Stimulated activated CD4-positive, alpha-beta T cell treated with anti-CD3 and anti-CD28 coated beads, Interleukin-15, amount 100 ng/mL, for 24 hours (primary cell): ENCODE data around the gene RAD54L.
"Not testable (repeated sequence)": the region's sequence is repeated elsewhere in the genome, so short reads cannot be mapped to it uniquely, and the experiment has no call there.

ENCODE experiments used
- DNase-seq: peaks from one replicate; pipeline ENCODE4 v3.0.0-alpha.2; 2020

RAD54L gene

GRCh38 chr1:46288485-46289133 is 41.0 kb downstream of the RAD54L start:
- no peak for DNase-seq

DNA sequence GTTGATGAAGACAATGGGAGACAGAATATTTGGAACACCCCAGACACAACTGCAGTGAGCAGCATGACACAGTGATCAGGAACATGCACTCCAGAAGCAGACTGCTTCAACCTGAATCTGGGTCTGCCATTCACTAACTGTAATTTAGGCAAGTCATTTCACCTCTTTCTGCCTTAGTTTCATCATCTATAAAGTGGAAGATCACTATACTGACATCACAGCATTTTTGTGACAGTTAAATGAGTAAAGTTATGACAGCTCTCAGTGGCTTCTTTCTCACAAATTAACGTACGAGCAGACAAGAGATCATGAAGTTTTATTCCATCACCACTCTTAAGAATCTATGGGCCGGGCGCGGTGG is 41.6 kb downstream of the RAD54L start:
- no peak for DNase-seq

DNA sequence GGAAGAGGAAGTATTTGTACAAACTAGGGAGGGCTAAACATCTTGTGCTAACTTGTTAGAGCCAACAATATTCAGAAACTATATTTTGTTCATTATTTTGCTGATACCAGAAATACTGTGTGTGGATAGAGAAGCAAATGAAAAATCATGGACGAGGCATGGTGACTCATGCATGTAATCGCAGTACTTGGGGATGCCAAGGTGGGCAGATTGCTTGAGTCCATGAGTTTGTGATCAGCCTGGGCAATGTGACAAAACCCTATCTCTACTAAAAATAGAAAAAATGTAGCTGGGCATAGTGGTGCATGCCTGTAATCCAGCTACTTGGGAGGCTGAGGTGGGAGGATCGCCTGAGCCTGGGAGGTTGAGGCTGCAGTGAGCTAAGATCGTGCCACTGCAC is 42.4 kb downstream of the RAD54L start:
- DNase-seq, result no peak

DNA sequence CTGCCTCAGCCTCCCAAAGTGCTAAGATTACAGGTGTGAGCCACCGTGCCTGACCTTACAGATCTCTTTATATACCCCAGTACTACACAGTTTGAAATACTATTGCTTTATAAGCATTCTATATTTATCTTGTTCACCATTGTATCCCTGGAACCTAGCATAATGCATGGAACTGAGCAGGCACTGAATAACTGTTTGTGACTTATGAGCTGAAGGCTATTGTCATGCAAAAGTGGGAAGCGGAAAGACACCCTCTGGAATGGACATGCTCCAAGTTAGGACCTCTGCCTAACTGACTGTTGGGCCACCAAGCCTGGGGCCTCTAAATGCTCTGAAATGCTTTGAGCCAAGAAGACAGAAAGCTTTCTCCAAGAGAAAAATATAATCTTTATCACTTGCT is 47.7 kb downstream of the RAD54L start:
- no peak for DNase-seq

GRCh38 chr1:46298387-46298786 is 50.8 kb downstream of the RAD54L start:
- DNase-seq, result no peak

- no peak for DNase-seq
Observed at GRCh38 chr1:46300673-46301405, 53.3 kb downstream of the RAD54L start.

GRCh38 chr1:46301406-46301807 is 53.8 kb downstream of the RAD54L start:
- no peak for DNase-seq

DNA sequence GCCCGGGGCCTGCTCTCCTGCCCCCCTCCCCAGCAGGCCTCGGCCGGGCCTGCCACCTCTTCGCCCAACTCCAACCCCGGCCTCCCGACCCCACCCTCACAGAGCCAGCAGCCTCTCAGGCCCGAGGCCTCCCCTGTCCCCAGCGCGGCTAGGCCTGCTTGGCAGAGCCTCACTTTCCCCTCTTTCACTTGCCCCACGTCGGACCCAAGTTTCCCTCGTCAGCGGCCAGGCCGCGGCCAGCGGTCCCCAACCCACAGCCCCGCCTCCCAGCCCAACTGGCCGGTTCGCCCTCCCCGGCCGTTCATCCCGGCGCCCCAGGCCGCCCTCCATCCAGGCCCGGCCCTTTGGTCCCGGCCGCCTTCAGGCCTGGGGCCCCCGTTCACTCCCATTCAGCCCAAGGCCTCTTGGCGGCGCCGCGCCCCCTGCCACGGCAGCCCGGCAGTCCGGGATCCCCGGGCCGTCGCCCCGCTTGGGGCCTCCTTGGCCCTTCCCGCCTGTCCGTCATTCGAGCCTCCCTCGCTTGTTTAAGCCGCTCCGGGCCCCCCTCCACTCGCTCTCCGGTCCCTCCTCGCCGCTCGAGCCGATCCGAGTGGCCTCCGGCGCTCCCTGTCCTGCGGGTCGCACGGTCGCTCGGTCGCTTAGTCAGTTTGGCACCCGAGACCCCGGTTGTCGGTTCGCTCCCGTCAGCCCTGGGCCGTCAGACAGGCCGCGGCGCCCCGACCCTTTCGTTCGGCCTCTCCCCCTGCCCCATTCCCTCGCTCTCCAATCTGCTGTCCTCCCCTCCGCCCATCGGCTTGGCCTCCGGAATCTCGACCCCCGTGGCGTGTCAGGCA is 54.5 kb downstream of the RAD54L start:
- DNase-seq, result peak; percentile 69

DNA sequence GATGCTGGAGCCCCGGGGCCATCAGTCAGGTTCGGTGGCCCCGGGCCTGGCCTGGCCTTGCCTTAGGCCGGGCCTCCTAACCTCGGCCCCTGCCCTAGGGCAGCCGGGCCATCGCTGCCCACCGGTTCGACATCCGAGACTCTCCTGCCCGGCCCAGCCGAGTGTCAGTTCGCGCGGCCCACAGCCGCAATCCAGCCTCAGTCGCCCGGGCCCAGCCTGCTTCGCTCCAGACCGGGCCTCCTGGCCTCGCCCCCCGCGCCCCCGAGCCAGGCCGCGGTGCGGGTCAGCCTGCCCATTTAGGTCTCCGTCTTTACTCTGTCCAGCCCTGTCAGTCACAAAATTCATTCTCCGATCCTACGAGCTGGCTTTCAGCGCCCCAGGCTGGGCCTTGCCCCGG is 55.1 kb downstream of the RAD54L start:
- peak; percentile 43 for DNase-seq

DNA sequence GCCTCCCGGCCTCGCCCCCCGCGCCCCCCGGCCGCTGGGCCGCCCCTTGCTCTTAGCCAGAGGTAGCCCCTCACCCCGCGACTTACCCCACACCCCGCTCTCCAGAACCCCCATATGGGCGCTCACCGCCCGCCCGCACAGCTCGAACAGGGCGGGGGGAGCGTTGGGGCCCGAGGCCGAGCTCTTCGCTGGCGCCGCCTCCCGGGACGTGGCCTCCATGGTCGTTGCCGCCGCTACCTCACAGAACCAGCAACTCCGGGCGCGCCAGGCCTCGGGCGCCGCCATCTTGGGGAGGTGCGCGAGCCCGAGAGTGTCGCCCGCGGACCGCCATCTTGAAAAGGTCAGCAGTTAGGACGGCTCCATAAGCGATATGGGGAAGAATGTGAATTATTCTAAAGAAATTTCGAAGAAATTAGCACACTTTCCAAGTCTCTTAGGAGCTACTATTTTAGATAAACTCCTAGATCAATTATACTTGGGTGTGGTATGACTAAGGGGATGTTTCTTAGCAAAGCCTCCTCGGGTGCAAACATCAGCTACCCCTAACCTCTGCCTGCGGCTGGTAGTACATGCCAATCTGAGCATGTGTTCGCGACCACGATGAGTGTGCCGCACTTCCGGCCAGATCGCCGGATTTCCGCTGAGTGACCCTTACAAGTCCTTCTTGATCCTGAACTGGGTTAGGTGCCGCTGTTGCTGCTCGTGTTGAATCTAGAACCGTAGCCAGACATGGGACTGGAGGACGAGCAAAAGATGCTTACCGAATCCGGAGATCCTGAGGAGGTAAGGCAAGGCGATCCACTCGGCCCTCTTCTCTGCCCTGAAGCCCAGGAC is 55.7 kb downstream of the RAD54L start, which contains the start of the genes LRRC41 and UQCRH:
TSS of gene LRRC41 (minus strand) at position 579 of the 834 bp plus-strand sequence. CDS start at position 285, 294 bp downstream.
TSS of gene UQCRH (plus strand) at position 661 of the 834 bp plus-strand sequence. CDS start at position 730, 69 bp downstream.
- DNase-seq, result peak; percentile 94

- DNase-seq, result no peak
Observed at GRCh38 chr1:46303872-46304326, 56.3 kb downstream of the RAD54L start.

DNA sequence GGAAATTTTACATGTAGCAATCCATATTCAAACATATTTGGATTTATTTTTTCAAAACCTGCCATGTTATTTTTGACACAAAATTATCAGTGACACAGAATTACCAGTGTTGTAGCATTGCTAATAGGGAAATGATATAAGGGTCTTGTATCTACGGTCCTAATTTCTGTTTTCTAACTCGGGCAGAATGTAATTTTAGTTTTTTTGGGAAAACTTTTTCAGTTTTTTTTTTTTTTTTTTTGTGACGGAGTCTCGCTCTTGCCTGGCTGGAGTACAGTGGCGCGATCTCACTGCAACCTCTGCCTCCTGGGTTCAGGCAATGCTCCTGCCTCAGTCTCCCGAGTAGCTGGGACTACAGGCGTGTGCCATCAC is 58.6 kb downstream of the RAD54L start:
- no peak for DNase-seq

GRCh38 chr1:46309401-46310159 is 62.0 kb downstream of the RAD54L start:
- no peak for DNase-seq

DNA sequence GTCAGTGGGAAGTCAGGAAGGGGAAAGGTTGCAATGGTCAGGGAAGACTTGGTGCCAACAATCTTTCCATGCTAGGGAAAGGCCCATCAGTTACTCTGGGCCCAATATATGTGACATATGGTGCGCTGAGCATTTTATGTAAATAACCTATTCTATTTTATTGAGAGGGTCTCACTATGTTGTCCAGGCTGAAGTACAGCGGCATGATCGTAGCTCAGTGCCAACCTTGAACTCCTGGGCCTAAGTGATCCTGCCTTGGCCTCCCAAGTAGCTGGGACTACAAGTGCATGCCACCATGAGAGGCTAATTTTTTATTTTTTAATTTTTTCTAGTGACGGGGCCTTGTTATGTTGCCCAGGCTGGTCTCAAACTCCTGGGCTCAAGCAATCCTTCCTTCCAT is 62.8 kb downstream of the RAD54L start:
- no peak for DNase-seq

DNA sequence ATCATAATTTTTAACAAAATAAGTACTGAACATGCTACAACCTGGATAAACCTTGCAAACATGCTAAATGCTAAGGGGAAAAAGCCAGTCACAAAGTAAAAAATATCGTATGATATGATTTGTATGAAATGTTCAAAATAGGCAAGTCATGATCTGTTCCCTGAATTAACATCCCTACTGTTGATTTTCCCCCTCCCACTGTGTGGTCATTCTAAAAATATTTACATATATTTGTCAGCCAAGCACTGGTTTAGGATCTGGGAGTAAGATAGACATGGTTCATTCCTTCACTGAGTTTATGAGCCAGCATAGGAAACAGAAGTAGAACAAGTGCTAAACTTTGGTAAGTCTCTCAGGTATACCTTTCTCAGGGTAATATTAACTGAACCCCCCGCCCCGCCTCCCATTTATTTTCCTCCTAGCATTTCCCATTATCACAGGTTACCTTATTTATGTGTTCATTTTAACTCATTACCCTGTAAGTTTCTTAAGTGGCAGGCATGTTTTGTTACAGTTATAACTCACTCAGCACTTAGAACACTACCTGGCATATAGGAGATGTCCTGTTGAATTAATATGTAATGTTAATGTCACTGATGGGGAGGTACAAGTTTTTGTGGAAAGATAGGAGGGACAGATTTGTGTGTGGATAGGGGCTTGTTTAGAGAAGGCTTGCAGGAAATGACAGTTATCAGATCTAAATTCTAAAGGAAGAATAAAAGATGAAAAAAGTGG is 68.3 kb downstream of the RAD54L start:
- DNase-seq, result no peak

GRCh38 chr1:46317323-46317722 is 69.8 kb downstream of the RAD54L start:
- no peak for DNase-seq

DNA sequence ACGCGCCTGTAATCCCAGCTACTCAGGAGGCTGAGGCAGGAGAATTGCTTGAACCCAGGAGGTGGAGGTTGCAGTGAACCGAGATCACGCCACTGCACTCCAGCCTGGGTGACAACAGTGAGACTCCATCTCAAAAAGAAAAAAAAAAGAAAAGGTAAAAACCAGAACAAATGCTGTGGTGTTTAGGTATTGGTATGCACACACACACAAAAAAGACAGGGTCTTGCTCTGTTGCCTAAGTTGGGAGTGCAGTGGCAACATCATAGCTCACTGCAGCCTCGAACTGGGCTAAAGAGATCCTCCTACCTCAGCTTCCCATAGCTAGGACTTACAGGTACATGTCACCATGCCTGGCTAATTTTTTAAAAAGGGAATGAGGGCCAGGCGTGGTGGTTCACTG is 71.7 kb downstream of the RAD54L start:
- DNase-seq, result not testable (repeated sequence)

DNA sequence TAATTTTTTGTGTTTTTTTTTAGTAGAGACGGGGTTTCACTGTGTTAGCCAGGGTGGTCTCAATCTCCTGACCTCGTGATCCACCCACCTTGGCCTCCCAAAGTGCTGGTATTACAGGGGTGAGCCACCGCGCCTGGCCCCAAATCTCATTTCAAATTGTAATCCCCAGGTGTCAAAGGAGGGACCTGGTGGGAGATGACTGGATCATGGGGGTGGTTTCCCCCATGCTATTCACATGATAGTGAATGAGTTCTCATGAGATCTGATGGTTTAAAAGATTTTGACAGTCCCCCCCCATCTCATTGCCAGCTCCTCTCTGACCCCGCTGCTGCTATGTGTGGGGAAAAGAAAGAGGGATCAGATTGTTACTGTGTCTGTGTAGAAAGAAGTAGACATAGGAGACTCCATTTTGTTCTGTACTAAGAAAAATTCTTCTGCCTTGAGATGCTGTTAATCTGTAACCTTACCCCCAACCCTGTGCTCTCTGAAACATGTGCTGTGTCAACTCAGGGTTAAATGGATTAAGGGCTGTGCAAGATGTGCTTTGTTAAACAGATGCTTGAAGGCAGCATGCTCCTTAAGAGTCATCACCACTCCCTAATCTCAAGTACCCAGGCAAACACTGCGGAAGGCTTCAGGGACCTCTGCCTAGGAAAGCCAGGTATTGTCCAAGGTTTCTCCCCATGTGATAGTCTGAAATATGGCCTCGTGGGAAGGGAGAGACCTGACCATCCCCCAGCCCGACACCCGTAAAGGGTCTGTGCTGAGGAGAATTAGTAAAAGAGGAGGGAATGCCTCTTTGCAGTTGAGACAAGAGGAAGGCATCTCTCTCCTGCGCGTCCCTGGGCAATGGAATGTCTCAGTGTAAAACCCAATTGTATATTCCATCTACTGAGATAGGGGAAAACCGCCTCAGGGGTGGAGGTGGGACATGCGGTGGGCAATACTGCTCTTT is 72.7 kb downstream of the RAD54L start:
- DNase-seq, result not testable (repeated sequence)

DNA sequence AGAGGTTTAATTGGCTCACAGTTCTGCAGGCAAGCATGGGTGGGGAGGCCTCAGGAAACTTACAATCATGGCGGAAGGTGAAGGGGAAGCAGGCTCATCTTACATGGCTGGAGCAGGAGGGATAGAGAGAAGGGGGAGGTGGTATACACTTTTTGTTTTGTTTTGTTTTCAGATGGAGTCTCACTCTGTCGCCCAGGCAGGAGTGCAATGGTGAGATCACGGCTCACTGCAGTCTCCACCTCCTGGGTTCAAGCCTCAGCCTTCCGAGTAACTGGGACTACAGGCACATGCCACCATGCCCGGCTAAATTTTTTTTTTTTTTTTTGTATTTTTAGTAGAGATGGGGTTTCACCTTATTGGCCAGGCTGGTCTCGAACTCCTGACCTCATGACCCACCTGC is 74.6 kb downstream of the RAD54L start:
- not testable (repeated sequence) for DNase-seq
